ENCODE measurements around the gene NUS1. TPM values are rescaled to one million over a fixed set of nuclear protein-coding genes. Genes with fewer than 3 reads are reported as not detected.
A peak's percentile ranks its signal among the peaks of the same experiment; 100 is the strongest.
"Not testable (repeated sequence)": the region's sequence is repeated elsewhere in the genome, so short reads cannot be mapped to it uniquely, and the experiment has no call there.

The NUS1 gene
- total RNA-seq, 1 experiment from 2014 or later: 56.9 TPM

DNA sequence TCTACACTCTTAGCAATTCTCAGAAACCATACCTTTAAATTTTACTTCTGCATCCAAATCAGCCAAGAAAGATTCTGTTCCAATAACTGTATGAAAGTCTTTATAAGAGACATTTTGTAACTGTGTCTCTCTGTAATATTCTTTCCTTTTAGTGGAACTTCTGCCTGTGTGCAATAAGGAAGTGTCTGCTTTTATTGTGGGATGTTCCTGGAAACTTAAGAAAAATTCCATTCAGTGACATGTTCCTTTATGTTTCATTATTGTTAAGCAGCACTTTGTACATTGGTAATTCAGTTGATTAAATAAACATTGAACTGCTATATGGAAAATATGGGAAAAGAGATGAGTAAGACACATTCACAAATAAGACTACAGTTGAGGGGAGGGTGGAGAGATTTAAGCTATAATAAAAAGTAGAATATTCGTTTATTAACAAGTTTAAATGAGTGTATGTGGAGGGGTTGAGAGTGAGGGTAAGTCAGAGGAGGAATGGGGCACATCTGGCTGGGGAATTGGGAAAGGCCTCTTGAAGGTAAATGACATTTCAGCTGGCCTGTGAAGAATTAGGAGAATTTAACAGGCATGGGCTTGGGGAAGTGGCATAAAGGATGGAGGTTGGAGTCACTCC, 11.9 kb downstream of the NUS1 start:
- Histone ChIP-seq H4K8ac (replicated peaks; ENCODE audit: insufficient read length, low read depth, low read length) (no peak overlapping the region), H3K27me3 (ENCODE audit: insufficient read depth, low read length) (no peaks in the 10 kb centered on the region), H2BK20ac (ENCODE audit: low read depth, low read length, poor library complexity, severe bottlenecking) (no peak overlapping the region), H2BK12ac (ENCODE audit: insufficient read length, low read depth, low read length) (no peak overlapping the region), H3T11ph (ENCODE audit: low read length) (no peak overlapping the region), H3K4me2 (ENCODE audit: insufficient read depth, insufficient read length, low read length) (no peak overlapping the region), H3K14ac (ENCODE audit: insufficient read depth, low read length) (no peak overlapping the region), H3K9ac (ENCODE audit: extremely low read depth, insufficient read length, low read length) (no peak overlapping the region), H3K23me2 (ENCODE audit: insufficient read length, low read depth, low read length, poor library complexity, severe bottlenecking) (no peaks in the 10 kb centered on the region), H4K20me1 (ENCODE audit: control insufficient read depth, insufficient read depth, insufficient read length) (no peaks in the 10 kb centered on the region), H2AK5ac (ENCODE audit: insufficient read length, low read length) (no peak overlapping the region), H2BK15ac (ENCODE audit: low read depth, low read length) (no peak overlapping the region), H2BK5ac (ENCODE audit: insufficient read length, low read length) (no peak overlapping the region), H3K79me2 (ENCODE audit: insufficient read depth, low read length) (peaks cover 30% of the 10 kb centered on the region), H3K4me1 (ENCODE audit: insufficient read depth, low read length) (no peaks in the 10 kb centered on the region), H3K56ac (ENCODE audit: insufficient read length, low read depth, low read length) (no peak overlapping the region), H3K18ac (ENCODE audit: insufficient read length, low read depth, low read length) (no peak overlapping the region), H3K9me3 (ENCODE audit: control insufficient read depth, low read depth, low read length) (no peaks in the 10 kb centered on the region), H3K79me1 (ENCODE audit: insufficient read depth, low read depth, low read length, poor library complexity, severe bottlenecking) (peaks cover 12% of the 10 kb centered on the region), H3K4ac (ENCODE audit: low read depth, low read length) (no peak overlapping the region), H3K27ac (ENCODE audit: insufficient read length, low read depth, low read length) (no peak overlapping the region), H4K5ac (ENCODE audit: insufficient read length, low read depth, low read length) (no peak overlapping the region), H2AFZ (ENCODE audit: low read length) (no peak overlapping the region), H4K91ac (ENCODE audit: insufficient read length, low read depth, low read length) (no peak overlapping the region), H3K23ac (ENCODE audit: insufficient read length, low read depth, low read length) (no peak overlapping the region), H2BK120ac (ENCODE audit: low read depth, low read length, poor library complexity, severe bottlenecking) (no peak overlapping the region)
- Mint-ChIP-seq H3K4me1 (peaks cover 2 to 7% of the 10 kb centered on the region in 2 experiments; a peak in 3 of 4 replicates), H3K9me3 (no peaks in the 10 kb centered on the region; a peak in 1 of 5 replicates), H3K27me3 (ENCODE audit: low read depth) (no peaks in the 10 kb centered on the region), H3K36me3 (ENCODE audit: insufficient read depth in 1 of 3, low read depth in 3 of 3) (peaks cover 8 to 15% (median 10%) of the 10 kb centered on the region in 3 experiments), H3K4me3 (no peak overlapping the region), H3K27ac (peak overlapping the region in 1 of 3 experiments; percentile 0; a peak in 1 of 7 replicates)
- TF ChIP-seq, protein P1, sequence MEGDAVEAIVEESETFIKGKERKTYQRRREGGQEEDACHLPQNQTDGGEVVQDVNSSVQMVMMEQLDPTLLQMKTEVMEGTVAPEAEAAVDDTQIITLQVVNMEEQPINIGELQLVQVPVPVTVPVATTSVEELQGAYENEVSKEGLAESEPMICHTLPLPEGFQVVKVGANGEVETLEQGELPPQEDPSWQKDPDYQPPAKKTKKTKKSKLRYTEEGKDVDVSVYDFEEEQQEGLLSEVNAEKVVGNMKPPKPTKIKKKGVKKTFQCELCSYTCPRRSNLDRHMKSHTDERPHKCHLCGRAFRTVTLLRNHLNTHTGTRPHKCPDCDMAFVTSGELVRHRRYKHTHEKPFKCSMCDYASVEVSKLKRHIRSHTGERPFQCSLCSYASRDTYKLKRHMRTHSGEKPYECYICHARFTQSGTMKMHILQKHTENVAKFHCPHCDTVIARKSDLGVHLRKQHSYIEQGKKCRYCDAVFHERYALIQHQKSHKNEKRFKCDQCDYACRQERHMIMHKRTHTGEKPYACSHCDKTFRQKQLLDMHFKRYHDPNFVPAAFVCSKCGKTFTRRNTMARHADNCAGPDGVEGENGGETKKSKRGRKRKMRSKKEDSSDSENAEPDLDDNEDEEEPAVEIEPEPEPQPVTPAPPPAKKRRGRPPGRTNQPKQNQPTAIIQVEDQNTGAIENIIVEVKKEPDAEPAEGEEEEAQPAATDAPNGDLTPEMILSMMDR (conservative IDR thresholded peaks at IDR 0.05): no peak
- 100% methylated on average over 1 of the region's 1 CpG for WGBS (ENCODE audit: extremely low coverage, insufficient read length, low lambda C conversion rate)
- no peak for DNase-seq

DNA sequence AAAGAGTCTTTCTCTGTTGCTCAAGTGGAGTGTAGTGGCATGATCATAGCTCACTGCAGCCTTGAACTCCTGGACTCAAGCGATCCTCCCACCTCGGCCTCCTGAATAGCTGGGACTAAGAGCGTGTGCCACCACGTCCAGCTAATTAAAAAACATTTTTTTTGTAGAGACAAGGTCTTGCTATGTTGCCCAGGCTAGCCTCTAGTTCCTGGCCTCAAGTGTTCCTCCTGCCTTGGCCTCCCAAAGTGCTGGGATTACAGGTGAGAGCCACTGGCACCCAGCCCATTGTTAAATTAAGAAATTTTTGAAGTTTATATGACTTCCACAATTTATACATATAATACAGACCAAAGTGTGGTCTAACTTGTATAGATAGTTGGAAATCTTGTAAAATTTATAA, 14.3 kb downstream of the NUS1 start:
- no CpG with 5 or more reads among the region's 4 CpGs for WGBS (ENCODE audit: extremely low coverage, insufficient read length, low lambda C conversion rate)
- H4K20me1 ChIP-seq (ENCODE audit: control insufficient read depth, insufficient read depth, insufficient read length); H2BK15ac ChIP-seq (ENCODE audit: low read depth, low read length): not testable (repeated sequence)

More for the DNA sequence above, 14.3 kb downstream of the NUS1 start:
- H3K9ac ChIP-seq (ENCODE audit: extremely low read depth, insufficient read length, low read length); H3K4ac ChIP-seq (ENCODE audit: low read depth, low read length); H3K79me1 ChIP-seq (ENCODE audit: insufficient read depth, low read depth, low read length, poor library complexity, severe bottlenecking); H3K27me3 Mint-ChIP-seq (ENCODE audit: low read depth); H3K4me1 Mint-ChIP-seq; H3K9me3 Mint-ChIP-seq; H3T11ph ChIP-seq (ENCODE audit: low read length); H4K91ac ChIP-seq (ENCODE audit: insufficient read length, low read depth, low read length); H3K27me3 ChIP-seq (ENCODE audit: insufficient read depth, low read length); H3K56ac ChIP-seq (ENCODE audit: insufficient read length, low read depth, low read length); H2AK5ac ChIP-seq (ENCODE audit: insufficient read length, low read length); H3K4me1 ChIP-seq (ENCODE audit: insufficient read depth, low read length); H2AFZ ChIP-seq (ENCODE audit: low read length); H3K14ac ChIP-seq (ENCODE audit: insufficient read depth, low read length); H3K18ac ChIP-seq (ENCODE audit: insufficient read length, low read depth, low read length); H2BK120ac ChIP-seq (ENCODE audit: low read depth, low read length, poor library complexity, severe bottlenecking); H3K23ac ChIP-seq (ENCODE audit: insufficient read length, low read depth, low read length); DNase-seq; H3K23me2 ChIP-seq (ENCODE audit: insufficient read length, low read depth, low read length, poor library complexity, severe bottlenecking); H2BK20ac ChIP-seq (ENCODE audit: low read depth, low read length, poor library complexity, severe bottlenecking); H4K5ac ChIP-seq (ENCODE audit: insufficient read length, low read depth, low read length); H3K27ac Mint-ChIP-seq; H2BK5ac ChIP-seq (ENCODE audit: insufficient read length, low read length); H2BK12ac ChIP-seq (ENCODE audit: insufficient read length, low read depth, low read length); H4K8ac ChIP-seq (replicated peaks; ENCODE audit: insufficient read length, low read depth, low read length); H3K9me3 ChIP-seq (ENCODE audit: control insufficient read depth, low read depth, low read length); H3K4me2 ChIP-seq (ENCODE audit: insufficient read depth, insufficient read length, low read length); H3K4me3 Mint-ChIP-seq; H3K27ac ChIP-seq (ENCODE audit: insufficient read length, low read depth, low read length): not testable (repeated sequence)
- peaks cover 17% of the 10 kb centered on the region for H3K79me2 ChIP-seq (ENCODE audit: insufficient read depth, low read length)
- peaks cover 24 to 26% (median 25%) of the 10 kb centered on the region in 3 experiments for H3K36me3 Mint-ChIP-seq (ENCODE audit: insufficient read depth in 1 of 3, low read depth in 3 of 3)

All from H9 (cell line).